H7 (cell line): ENCODE data around the gene EIF6. TPM values are rescaled to one million over a fixed set of nuclear protein-coding genes. Genes with fewer than 3 reads are reported as not detected.
"Not testable (repeated sequence)": the region's sequence is repeated elsewhere in the genome, so short reads cannot be mapped to it uniquely, and the experiment has no call there.

Experiments
- DNase-seq: peaks from one replicate; pipeline ENCODE4 v3.0.0; 2012
- H3K27me3 ChIP-seq: 2 replicates; pipeline ENCODE4 v1.6.0; 2011; ENCODE audit warnings: mild to moderate bottlenecking, low read length; ENCODE audit not compliant: control insufficient read depth, insufficient read depth
- H3K36me3 ChIP-seq: replicated peaks from 2 replicates; pipeline ENCODE4 v1.5.1; 2011; ENCODE audit warnings: low read length; ENCODE audit not compliant: control insufficient read depth, insufficient read depth
- H3K4me3 ChIP-seq: 2 replicates; pipeline ENCODE4 v1.5.1; 2011; ENCODE audit warnings: low read depth, mild to moderate bottlenecking, control low read depth, low read length, moderate library complexity; ENCODE audit not compliant: insufficient read depth
- total RNA-seq: library from RNA; depleted of rRNA; stranded (reverse); fragments of >200 nt; shearing (Covaris generic); gene quantifications from 2 replicates; pipeline ENCODE4 v1.2.3, GENCODE V29; 2014

EIF6 gene
- total RNA-seq, 1 experiment from 2014 or later = 246 TPM

- no peaks in the 10 kb centered on the region for H3K27me3 ChIP-seq
- no peak for DNase-seq
- no peaks in the 10 kb centered on the region for H3K36me3 ChIP-seq
- no peak overlapping the region for H3K4me3 ChIP-seq
These were observed 34.1 kb upstream of the EIF6 start for GRCh38 chr20:35318502-35319157.

- Histone ChIP-seq H3K27me3 (no peaks in the 10 kb centered on the region), H3K36me3 (no peaks in the 10 kb centered on the region), H3K4me3 (no peak overlapping the region)
- no peak for DNase-seq
These were observed 33.0 kb upstream of the EIF6 start for GRCh38 chr20:35317416-35318210.

GRCh38 chr20:35316086-35316485, 31.5 kb upstream of the EIF6 start:
- no peak overlapping the region for H3K4me3 ChIP-seq
- H3K36me3 ChIP-seq = no peaks in the 10 kb centered on the region
- no peak for DNase-seq
- no peaks in the 10 kb centered on the region for H3K27me3 ChIP-seq

DNA sequence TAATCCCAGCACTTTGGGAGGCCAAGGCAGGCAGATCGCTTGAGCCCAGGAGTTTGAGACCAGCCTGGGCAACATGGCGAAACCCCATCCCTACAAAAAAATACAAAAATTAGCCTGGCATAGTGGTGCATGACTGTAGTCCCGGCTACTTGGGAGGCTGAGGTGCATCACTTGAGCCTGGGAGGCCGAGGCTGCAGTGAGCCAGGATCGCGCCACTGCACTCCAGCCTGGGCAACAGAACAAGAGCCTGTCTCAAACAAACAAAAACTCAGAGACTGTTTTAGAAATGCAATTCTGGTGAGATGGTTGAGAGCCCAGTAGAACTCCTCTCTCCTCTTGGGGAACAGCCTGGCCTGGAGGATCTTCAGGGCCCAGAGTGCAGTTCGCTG, 31.1 kb upstream of the EIF6 start:
- H3K4me3 ChIP-seq, H3K36me3 ChIP-seq, H3K27me3 ChIP-seq, DNase-seq: not testable (repeated sequence)

DNA sequence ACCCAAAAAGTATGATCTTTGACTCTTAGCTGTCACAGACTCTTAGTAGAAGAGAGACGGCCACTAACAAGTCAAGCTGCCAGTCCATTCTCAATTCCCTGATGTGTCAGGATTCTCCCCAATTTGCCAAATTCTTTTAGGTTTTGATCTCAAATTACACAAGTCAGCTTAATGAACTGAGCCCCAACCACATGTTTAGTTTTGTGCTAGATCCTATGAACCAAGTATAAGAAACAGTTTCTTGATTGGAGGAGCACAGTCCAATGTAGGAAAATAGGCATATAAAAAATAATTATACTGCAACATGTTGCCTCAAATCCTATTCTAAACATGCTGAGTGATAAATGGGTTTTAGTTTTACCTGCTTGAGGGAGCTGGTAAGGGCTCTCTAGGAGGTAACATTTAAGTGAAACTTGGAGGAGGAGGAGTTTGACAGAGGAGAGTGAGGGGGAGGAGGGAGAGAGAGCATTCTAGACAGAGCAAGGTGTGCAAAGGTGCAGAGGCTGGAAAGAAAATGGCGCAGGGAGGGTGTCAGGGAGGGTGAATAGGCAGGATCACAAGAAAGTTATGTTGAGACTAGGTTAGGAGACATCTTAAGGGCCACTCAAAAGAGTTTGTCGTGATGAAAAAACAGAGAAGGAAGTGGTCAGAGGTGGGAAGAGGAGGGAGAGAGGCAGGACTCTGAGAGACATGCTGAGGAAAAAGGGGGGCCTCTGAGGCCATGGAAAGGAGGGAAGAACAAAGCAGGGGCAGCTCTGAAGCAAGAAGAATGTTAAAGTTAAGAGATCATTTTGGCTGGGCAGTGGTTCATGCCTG, 30.5 kb upstream of the EIF6 start:
- Histone ChIP-seq H3K4me3 (no peak overlapping the region), H3K27me3 (no peaks in the 10 kb centered on the region), H3K36me3 (no peaks in the 10 kb centered on the region)
- no peak for DNase-seq

DNA sequence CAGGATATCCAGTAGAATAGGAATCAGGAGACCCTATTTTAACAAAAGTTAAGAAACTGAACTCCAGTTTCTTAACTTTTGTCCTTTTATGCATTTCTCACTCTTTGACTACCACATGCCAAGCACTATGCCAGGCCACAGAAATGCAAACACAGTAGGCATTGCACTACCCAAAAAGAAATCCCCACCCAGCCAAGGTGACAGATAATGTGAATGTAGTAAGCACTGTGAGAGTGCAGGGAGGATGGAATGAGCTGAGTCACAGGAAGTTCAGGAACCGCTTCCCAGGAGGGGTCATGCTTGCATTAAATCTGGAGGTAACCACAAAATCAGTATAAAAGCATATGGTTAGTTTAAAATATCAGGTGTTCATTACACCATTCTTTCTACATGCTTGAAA, 27.7 kb upstream of the EIF6 start:
- no peaks in the 10 kb centered on the region for H3K27me3 ChIP-seq
- no peak overlapping the region for H3K4me3 ChIP-seq
- no peak for DNase-seq
- H3K36me3 ChIP-seq = no peaks in the 10 kb centered on the region

GRCh38 chr20:35311822-35312221, 27.2 kb upstream of the EIF6 start:
- Histone ChIP-seq H3K36me3 (no peaks in the 10 kb centered on the region), H3K4me3 (no peak overlapping the region), H3K27me3 (no peaks in the 10 kb centered on the region)
- DNase-seq = no peak

DNA sequence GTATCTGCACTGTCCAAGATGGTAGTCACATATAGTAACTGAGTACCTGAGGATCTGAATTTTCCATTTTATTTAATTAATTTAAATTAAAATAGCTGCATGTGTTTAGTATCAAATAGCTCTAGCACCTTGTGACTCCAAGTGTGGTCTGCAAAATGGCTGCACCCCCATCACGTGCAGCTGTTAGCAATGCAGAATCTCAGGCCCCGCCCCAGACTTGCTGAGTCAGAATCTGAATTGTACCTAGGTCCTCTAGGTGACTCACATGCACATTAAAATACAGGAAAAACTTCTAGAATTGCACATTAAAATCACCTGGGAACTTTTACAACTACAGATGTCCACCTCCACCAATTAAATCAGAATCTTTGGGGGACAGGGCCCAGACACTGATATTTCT, 26.8 kb upstream of the EIF6 start:
- Histone ChIP-seq H3K36me3 (no peaks in the 10 kb centered on the region; the same call in 1 of the 2 replicates), H3K4me3 (no peak overlapping the region), H3K27me3 (no peaks in the 10 kb centered on the region)
- no peak for DNase-seq

- Histone ChIP-seq H3K36me3 (no peaks in the 10 kb centered on the region; the same call in 1 of the 2 replicates), H3K27me3 (no peaks in the 10 kb centered on the region), H3K4me3 (no peak overlapping the region)
- no peak for DNase-seq
These were observed 23.4 kb upstream of the EIF6 start for GRCh38 chr20:35307666-35308653.

DNA sequence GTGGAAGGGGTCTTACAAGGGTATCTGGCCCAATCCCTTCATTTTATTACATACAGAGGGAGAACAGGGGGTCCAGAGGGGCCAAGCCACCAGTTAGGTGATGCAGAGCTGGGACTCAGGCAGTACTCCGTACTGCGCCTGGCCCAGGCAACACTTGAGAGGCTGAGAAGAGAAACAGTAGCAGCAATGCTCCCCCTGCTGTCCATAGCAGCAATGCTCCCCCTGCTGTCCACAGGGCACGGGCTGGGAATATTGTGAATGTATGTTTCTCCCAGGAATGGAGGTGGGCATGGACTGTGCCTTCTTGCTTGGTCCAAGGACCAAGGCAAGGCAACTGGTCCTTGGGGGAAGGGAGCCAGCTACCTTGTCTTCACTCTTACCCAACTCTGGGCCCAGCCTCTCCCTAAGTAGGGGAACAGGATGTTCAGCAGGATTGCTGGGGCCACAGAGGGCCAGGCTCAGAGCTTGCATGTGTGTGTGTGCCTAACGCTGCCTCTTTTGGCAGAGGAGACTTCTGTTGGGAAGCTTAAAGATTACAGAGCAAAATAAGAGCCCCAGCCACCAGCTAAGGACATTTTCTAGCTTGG, 22.5 kb upstream of the EIF6 start:
- H3K36me3 ChIP-seq = no peaks in the 10 kb centered on the region; the same call in 1 of the 2 replicates
- DNase-seq = peak; percentile 83
- no peaks in the 10 kb centered on the region for H3K27me3 ChIP-seq
- no peak overlapping the region for H3K4me3 ChIP-seq

- no peak overlapping the region for H3K4me3 ChIP-seq
- no peak for DNase-seq
- H3K27me3 ChIP-seq = no peaks in the 10 kb centered on the region
- H3K36me3 ChIP-seq = no peaks in the 10 kb centered on the region; the same call in 1 of the 2 replicates
These were observed 21.3 kb upstream of the EIF6 start for GRCh38 chr20:35305682-35306556.

- Histone ChIP-seq H3K4me3 (no peak overlapping the region), H3K36me3 (no peaks in the 10 kb centered on the region; the same call in 1 of the 2 replicates), H3K27me3 (no peaks in the 10 kb centered on the region)
- DNase-seq = no peak
These were observed 20.4 kb upstream of the EIF6 start for GRCh38 chr20:35304956-35305355.
